Tongue (tissue), 2 donors: ENCODE measurements around the gene ABHD10. TPM values are rescaled to one million over a fixed set of nuclear protein-coding genes. Genes with fewer than 3 reads are reported as not detected.
A peak's percentile ranks its signal among the peaks of the same experiment; 100 is the strongest.

Source experiments
- DNase-seq: peaks from one replicate; pipeline ENCODE4 v3.0.0-alpha.2; 2015
- total RNA-seq: library from RNA; depleted of rRNA; stranded (reverse); fragments of >200 nt; gene quantifications from one replicate; pipeline ENCODE4 v1.2.3, GENCODE V29; 2014

Gene ABHD10
- total RNA-seq, 1 donor from 2014 or later, result 49.4 TPM

- no peak for DNase-seq
These were observed 13.3 kb upstream of the ABHD10 start for GRCh38 chr3:111965484-111965883.

GRCh38 chr3:111967068-111967467 is 11.8 kb upstream of the ABHD10 start:
- DNase-seq, result no peak

GRCh38 chr3:111967651-111968274 is 11.1 kb upstream of the ABHD10 start:
- peak; percentile 93 for DNase-seq

- DNase-seq, result no peak
These were observed 10.3 kb upstream of the ABHD10 start for GRCh38 chr3:111968319-111969054.

GRCh38 chr3:111970376-111970775 is 8.4 kb upstream of the ABHD10 start:
- DNase-seq, result no peak

- no peak for DNase-seq
These were observed 7.2 kb upstream of the ABHD10 start for GRCh38 chr3:111971533-111972130.

- DNase-seq, result no peak
These were observed 5.9 kb upstream of the ABHD10 start for GRCh38 chr3:111972891-111973290.

GRCh38 chr3:111975131-111975530 is 3.7 kb upstream of the ABHD10 start:
- no peak for DNase-seq

GRCh38 chr3:111976254-111976653 is 2.6 kb upstream of the ABHD10 start:
- DNase-seq, result no peak

GRCh38 chr3:111979434-111980038 is 710 bp downstream of the ABHD10 start:
- DNase-seq, result peak; percentile 25

- no peak for DNase-seq
These were observed 2.1 kb downstream of the ABHD10 start for GRCh38 chr3:111980716-111981456.

GRCh38 chr3:111981457-111981763 is 2.6 kb downstream of the ABHD10 start:
- DNase-seq, result no peak

GRCh38 chr3:111984636-111985298 is 5.9 kb downstream of the ABHD10 start:
- DNase-seq, result no peak

- DNase-seq, result no peak
These were observed 8.0 kb downstream of the ABHD10 start for GRCh38 chr3:111986800-111987199.

- DNase-seq, result peak; percentile 80
These were observed 10.3 kb downstream of the ABHD10 start for GRCh38 chr3:111989061-111989678.

- DNase-seq, result no peak
These were observed 14.2 kb downstream of the ABHD10 start for GRCh38 chr3:111993038-111993437.

GRCh38 chr3:111998636-111999483 is 20.0 kb downstream of the ABHD10 start, which contains the start of gene TAGLN3:
Gene TAGLN3 (plus strand): TSS chr3:111998922. CDS start chr3:111999423, 501 bp downstream.
- DNase-seq, result peak; percentile 80

- DNase-seq, result no peak
These were observed 20.9 kb downstream of the ABHD10 start for GRCh38 chr3:111999484-112000324.

- no peak for DNase-seq
These were observed 21.5 kb downstream of the ABHD10 start for GRCh38 chr3:112000367-112000771.
